Dermis blood vessel endothelial cell (primary cell): ENCODE results near the gene AGO4. TPM values are rescaled to one million over a fixed set of nuclear protein-coding genes. Genes with fewer than 3 reads are reported as not detected.
"Not testable (repeated sequence)": the region's sequence is repeated elsewhere in the genome, so short reads cannot be mapped to it uniquely, and the experiment has no call there.

Source experiments
- DNase-seq: peaks from one replicate; pipeline ENCODE4 v3.0.0; 2010
- total RNA-seq: library from RNA; depleted of rRNA; stranded (reverse); fragments of >200 nt; gene quantifications from 2 replicates; pipeline ENCODE4 v1.2.3, GENCODE V29; 2014

AGO4 gene
- 24.3 and 29.3 TPM in 2 replicates for total RNA-seq

DNA sequence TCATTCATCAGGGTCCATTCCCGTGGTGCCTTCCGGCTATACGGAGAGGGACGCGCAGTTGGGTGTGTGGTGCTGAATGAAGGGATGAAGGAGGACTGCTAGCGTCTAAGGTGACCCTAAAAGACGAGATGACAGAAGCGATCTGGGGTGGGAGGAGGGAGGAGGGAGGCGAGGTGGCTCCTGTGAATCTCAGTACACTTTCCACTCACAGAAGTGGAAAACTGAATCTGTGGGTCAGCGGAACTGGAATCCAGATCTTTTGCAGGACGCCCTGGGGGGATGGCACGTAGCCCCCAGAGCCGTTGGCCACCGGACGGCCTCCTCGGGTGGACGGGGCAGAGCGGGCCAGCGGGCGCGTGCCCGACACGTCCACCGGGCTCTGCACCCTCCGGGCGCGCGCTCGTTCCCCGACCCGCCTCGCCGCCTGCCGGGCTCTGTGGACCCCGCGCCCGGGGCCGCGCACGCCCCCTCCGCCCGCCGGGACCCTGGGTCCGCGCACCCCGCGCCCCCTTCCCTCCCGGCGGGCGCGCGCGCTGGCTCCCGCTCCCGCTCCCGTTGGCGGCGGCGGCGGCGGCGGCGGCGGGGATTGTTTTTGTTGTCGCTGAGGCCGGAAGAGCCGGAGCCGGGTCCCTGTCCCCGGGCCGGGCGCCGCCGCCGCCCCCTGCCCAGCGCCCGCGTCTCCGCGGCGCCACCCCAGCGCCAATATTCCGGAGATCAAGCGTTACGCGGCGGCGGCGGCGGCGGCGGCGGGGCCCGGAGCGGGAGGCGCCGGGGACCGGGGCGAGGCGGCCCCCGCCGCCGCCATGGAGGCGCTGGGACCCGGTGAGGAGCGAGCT is at the start of gene AGO4:
Gene AGO4 (plus strand): TSS at position 403 of the 836 bp plus-strand sequence. CDS start 401 bp downstream, at position 804.
- DNase-seq = peak; percentile 66

- peak; percentile 60 for DNase-seq
Measured at GRCh38 chr1:35762141-35762540, 45.7 kb upstream of the AGO4 start.

GRCh38 chr1:35763201-35763600 is 44.6 kb upstream of the AGO4 start:
- DNase-seq = no peak

GRCh38 chr1:35764283-35764682 is 43.5 kb upstream of the AGO4 start:
- DNase-seq = no peak

- peak; percentile 7 for DNase-seq
Measured at GRCh38 chr1:35768350-35769187, 39.2 kb upstream of the AGO4 start.

DNA sequence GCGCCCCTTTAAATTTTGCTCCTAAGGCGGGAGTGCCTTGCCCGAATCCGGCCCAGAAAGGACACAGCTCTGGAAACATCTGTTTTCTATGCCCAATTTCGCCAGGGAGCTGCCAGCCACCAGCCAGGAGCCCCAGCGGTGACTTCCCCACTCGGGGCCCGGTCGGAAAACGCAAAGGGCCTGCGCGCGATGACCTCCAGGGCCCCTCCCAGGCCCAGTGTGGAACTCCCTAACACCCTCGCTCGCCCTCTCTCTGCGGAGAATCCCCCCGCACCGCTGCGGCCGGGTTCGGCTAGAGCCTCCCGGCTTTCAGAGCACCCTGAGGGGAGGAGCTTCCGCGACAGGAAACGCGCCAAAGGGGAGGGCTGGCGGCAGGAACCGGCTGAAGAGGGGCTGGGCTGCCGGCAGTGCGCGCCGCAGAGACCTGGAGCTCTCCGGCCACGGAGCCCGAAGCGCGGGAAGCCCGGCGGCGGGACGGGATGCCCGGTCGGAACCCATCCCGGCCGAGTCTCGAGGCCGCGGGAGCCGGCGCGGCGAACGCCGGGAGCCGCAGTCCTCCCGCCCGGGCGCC is 38.5 kb upstream of the AGO4 start:
- DNase-seq = peak; percentile 89

DNA sequence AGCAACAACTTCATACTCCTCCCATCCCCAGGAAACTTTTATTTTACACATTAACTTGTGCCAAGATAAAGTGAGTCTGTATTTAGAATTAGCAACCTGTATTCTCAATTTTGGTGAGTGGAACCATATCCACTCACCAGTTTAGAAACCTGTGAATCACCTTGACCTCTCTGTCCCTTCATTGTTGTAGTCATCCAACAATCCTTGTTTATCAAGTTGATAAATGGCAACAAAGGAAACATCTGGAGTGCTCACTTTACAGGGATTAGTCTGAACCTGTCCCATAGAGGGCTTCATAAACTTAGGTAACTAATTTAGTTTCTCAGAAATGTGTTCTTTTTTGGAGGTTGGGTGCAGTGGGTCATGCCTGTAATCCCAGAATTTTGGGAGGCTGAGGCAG is 34.1 kb upstream of the AGO4 start:
- DNase-seq = peak; percentile 45

- not testable (repeated sequence) for DNase-seq
Measured at GRCh38 chr1:35776172-35776571, 31.6 kb upstream of the AGO4 start.

GRCh38 chr1:35777109-35777508 is 30.7 kb upstream of the AGO4 start:
- DNase-seq = no peak

GRCh38 chr1:35783055-35783583 is 24.7 kb upstream of the AGO4 start:
- DNase-seq = no peak

- DNase-seq = not testable (repeated sequence)
Measured at GRCh38 chr1:35784364-35784763, 23.5 kb upstream of the AGO4 start.

GRCh38 chr1:35788139-35788538 is 19.7 kb upstream of the AGO4 start:
- no peak for DNase-seq

- DNase-seq = no peak
Measured at GRCh38 chr1:35790670-35791069, 17.1 kb upstream of the AGO4 start.

GRCh38 chr1:35795295-35795694 is 12.5 kb upstream of the AGO4 start:
- DNase-seq = no peak

- DNase-seq = no peak
Measured at GRCh38 chr1:35797380-35797779, 10.4 kb upstream of the AGO4 start.

DNA sequence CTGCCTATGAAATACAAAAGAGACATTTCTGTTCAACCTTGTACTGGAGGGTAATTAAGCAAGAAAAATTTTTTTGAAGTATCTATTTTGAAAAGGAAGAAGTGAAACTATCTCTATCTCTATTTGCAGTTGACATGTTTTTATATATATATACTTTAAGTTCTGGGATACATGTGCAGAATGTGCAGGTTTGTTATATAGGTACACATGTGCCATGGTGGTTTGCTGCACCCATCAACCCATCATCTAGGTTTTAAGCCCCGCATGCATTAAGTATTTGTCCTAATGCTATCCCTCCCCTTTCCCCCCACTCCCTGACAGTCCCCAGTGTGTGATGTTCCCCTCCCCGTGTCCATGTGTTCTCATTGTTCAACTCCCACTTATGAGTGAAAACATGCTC is 9.8 kb upstream of the AGO4 start:
- not testable (repeated sequence) for DNase-seq

DNA sequence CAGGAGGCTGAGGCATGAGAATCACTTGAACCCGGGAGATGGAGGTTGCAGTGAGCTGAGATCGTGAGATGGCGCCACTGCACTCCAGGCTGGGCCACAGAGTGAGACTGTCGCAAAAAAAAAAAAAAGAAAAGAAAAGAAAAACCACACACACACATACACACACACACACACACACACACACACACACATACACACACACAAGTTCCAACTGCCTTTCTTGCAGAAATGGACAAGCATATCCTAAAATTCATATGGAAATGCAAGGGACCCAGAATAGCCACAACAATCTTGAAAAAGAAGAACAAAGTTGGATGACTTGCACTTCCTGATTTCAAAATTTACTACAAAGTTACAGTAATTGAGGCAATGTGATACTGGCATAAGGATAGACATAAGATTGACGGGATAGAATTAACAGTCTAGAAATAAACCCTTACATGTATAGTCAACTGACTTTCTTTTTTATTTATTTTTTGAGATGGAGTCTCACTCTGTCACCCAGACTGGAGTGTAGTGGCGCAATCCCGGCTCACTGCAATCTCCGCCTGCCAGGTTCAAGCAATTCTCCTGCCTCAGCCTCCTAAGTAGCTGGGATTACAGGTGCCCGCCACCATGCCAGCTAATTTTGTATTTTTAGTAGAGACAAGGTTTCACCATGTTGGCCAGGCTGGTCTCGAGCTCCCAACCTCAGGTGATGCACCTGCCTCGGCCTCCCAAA is 7.5 kb upstream of the AGO4 start:
- DNase-seq = not testable (repeated sequence)

DNA sequence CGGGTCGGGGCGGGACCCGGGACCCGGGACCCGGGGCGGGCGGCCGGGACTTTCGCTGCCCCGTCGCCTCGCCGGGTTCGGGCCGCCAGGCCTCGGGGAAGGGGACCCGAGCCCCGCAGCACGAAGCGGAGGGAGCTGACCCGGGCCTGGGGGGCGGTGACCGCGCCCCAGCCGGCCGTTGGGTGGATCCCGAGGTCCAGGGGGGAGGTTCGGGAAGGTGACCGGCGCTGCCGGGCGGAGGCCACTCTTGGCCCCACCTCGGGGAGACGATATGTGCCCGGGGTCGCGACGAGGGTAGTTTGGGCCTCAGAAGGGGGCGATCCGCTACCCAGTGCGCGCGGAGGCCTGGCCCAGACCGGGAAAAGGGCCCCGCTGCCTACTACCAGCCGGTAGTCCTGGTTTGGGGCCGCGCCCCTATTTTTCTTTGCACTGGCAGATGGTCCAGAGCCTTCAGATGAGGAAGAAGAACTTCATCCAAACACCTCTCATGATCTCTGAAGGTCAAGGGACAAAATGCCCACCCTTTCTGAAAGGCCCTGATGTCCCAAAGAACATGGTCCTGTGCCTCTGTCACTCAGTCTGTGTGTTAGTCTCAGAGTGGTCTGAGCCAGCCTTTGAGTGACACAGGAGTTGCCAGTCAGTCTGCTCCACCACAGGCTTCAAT is 766 bp downstream of the AGO4 start:
- peak; percentile 53 for DNase-seq

DNA sequence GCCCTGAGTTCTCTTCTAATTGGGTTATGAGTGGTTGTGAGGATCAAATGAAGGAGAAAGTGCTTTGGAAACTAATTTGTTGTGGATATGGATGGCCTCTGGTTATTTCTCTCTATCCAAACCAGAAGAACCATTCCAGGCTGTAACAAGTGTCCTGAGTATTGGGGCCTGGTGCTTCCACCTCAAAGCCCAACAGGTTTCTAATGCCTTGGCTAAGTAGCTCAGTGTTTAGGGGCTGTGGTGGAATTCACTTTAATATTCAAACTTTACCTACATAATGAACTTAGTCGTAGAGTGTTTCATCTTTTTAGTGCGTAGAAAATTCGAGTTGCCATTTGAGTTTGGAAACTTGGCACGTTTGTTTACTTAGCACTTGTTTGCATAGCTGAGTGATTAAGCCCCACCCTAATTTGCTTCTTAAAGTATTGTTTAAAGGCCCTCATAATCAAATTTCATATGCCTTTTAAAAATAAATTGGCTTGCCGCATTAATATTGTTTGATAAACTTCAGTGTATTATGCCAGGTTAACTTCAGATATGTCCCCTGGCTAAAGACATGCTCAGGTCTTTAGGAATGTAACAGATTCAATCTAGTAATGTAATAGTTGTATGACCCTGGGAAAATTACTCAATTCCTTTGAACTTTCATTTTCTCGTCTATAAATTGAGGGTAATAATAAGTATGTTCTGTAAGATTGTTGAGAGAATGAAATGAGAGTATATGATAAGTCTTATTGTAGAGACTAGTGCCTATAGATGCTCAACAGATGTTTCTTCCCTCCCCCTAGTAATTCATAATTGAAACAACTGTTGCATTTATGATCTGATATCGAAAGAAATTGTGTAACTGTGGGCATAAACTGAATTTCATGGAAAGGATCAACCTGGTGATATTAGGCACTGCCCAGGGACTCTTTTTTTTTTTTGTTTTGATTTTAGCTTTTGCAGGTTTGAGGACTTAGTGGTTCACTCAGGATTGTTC is 1.6 kb downstream of the AGO4 start:
- peak; percentile 4 for DNase-seq

GRCh38 chr1:35810096-35810881 is 2.5 kb downstream of the AGO4 start:
- DNase-seq = peak; percentile 10
